ENCODE data around the gene EIF4G2. TPM values are rescaled to one million over a fixed set of nuclear protein-coding genes. Genes with fewer than 3 reads are reported as not detected.

EIF4G2 gene
- total RNA-seq, 1 experiment from 2014 or later: 571 TPM

DNA sequence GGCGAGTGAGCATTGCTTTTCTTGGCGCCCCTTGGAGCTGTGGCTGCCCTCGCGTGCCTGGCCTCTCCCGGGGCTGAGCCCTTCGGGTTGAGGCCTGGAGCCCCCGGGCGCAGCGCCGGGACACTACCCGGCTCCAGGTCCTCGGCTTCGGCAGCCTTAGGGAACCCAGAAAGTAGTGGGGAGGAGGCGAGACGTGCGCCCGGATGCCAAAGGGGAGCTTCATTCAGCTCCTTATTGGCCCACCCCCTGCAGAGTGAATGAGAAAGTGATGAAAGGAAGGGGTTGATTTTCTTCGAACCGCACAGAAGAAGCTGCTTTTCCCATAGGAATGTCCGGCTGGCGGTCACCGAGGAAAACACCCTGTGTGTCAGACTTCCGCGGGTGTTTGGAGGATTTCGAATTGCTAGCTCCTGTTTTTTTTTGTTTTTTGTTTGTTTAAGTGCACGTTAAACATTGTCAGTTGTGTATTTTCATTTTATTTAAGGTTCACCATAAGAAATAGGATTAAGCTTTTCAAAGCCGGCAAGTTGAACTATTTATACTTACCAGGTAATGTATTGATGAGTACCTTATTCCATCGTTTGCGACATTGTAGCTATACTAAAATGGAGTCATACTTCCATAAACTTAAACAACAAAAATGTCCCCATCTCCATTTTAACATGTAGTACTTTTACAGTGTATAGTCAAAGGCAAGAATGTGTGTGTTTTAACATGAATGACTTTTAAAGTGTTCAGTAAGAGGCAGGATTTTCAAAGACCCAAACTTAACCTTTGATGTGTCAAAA, 841 bp upstream of the EIF4G2 start:
- peak; percentile 28 for DNase-seq (ENCODE audit: extremely low read depth, low read depth)

DNA sequence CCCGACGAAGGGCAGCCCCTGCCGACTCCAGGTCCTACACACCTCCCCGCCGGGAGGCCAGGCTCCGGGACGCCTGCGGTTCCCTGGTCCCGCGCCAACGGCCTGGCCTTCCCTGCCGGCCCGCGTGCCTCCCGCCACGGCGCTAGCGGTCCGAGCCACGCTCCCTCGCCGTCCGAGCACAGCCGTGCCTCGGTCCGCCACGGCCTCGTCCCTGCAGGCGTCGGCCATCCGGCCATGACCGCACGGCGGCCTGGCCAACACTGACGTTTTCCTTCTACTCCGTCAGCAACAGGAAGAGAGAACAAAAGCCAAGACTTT, 532 bp downstream of the EIF4G2 start:
- DNase-seq (ENCODE audit: extremely low read depth, low read depth): no peak

DNA sequence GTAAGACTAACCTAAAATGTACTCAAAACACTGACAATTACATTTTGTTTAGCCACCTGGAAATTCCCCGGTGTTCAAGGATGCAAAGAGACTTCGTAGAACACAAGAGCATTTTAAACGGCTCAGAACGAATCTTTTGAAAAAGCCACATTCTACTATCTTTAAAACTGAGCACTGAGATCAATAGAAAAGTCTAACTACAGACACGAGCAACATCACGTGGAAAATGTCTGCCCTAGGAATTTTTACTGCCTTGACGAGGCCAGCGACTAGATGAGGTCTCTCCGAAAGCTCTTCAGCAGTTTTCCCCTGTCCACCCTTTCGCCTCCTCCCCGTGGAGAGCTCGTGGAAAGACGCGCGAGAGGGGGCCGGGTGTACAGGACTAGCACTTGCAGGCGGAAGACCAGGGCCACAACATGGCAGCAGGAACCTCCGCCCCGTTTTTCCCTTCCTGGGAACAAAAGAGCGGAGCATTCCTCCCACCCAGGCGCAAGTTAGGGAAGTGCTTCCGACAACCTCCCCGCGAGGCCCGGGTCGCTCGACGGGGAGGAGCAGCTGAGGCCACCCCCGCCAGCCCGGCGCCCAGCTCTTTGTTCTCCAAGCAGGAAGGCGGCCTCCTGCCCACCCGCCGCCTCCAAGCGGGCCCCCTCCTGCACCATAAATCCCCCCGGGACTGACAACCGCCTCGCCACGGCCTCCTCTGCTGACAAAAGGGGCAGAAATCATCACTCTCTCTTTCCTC, 1.1 kb downstream of the EIF4G2 start:
- no peak for DNase-seq (ENCODE audit: extremely low read depth, low read depth)

DNA sequence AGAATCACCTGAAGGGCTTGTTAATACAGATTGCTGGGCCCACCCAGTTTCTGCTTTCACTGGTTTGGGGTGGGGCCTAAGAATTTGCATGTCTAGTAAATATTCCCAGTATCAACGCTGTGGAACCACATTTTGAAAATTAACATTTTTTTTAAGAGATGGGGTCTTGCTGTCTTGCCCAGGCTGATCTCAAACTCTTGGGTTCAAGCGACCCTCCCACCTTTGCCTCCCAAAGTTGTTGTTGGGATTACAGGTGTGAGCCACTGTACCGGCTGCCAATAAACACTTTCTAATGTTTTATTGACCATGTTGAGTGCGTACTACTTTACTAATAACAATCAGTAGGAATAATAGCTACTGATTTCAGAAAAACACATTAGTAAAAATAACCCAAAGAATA, 2.5 kb downstream of the EIF4G2 start:
- DNase-seq (ENCODE audit: extremely low read depth, low read depth): no peak

DNA sequence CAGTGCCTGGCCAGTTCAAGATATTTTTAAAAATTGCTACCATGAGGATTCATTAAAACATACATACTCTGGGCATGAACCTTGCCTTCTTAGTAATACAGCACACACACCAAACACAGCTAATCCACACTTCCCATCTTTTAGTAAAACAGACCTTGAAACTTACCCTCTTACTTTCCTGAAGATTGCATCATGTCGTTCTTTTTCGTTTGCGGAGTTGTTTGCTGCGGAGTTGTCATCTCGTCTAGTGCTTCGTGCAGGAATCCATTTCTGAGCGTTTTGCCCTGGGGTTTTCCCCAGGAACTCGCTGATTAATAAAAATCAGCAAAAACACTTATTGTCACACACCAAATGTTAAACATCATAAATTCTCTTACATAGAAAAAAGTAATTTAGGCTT, 3.0 kb downstream of the EIF4G2 start:
- no peak for DNase-seq (ENCODE audit: extremely low read depth, low read depth)

DNA sequence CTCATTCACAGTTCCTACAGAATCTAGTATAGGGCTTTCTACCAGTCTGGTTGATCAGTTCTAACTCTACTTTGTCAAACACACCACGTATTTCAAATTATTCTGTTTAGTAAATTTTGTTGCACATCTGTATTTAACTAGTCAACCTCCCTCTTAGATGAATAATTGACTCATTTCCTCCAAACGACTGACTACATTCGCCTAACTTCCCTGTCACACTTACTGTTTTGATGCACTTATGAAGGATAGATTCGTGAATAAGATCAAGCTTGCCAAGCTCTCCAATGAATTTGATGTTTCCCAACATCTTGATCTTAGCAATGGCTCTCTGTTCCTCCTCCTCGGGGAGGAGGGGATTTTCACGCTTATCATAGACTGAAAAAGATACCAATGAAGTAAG, 5.0 kb downstream of the EIF4G2 start:
- no peak for DNase-seq (ENCODE audit: extremely low read depth, low read depth)

DNA sequence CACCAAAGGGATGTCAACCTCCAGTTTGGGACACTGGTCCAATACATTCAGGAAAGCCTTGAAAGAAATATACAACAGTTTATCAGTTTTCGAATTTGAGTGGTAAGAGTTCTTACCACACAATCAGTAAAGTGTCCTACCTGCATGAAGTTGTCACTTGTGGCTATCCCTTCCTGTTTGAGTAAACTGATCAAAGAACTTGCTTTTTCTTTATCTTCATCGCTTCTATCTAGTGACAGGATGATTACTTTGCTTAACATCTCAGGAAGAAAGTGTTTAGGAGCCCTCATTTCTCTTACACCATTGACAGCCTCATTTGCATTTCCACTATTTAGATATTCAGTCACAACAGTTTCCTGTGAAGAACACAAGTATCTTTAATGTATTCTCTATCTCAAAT, 8.4 kb downstream of the EIF4G2 start:
- DNase-seq (ENCODE audit: extremely low read depth, low read depth): no peak

DNA sequence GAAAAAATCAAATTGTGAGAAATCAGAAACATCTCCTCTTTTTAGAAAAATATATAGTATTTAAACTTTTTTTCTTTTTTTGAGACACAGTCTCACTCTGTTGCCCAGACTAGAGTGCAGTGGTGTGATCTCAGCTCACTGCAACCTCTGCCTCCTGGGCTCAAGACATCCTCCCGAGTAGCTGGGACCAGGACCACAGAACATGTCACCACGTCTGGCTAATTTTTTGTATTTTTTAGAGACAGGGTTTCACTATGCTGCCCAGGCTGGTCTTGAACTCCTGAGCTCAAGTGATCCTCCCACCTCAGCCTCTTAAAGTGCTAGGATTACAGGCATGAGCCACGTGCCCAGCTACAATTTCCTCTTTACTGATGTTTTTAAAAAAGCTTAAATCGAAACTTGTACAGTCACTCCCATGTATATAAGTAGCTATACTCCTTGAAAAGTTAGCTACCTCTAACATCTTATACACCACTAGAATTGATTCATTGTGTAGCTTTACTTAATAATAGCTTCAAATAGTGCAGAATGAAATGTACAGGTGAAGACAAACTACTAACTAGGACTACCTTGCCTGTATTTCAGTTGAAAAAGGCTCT, 10.3 kb downstream of the EIF4G2 start:
- no peak for DNase-seq (ENCODE audit: extremely low read depth, low read depth)

DNA sequence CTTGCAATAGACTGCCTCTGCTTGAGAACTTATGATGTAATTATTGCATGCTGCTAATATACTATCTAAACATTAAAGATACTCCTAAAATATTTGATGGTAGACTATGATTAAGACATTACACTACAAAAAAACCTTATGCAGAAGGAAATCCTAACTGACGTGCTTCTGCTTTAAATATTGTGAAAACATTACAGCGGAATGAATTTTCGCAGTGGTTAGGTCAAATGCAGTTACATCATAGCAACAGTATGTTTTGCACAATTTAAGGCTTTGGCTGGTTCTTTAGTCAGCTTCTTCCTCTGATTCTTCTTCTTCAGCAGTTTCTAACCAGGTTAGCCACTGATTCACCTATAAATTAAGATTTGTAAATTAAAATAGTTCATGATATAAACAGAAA, 11.2 kb downstream of the EIF4G2 start:
- DNase-seq (ENCODE audit: extremely low read depth, low read depth): no peak

DNA sequence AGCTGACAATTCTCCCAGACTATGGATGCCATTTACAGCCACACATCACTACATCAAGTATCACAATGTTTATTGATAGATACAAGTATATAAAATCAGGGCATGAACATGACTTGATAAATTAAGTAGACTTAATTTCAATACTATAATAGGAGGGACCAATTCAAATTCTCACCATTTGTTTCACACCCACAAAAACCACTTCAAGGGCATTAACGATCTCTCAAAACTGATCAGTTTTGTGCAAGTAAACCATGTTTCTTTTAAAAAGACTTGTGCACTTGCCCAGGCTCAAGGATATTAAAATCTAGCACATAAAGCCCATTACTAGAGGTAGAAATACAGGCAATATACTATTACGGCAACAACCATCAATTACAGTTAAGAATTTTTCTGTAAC, 11.7 kb downstream of the EIF4G2 start:
- no peak for DNase-seq (ENCODE audit: extremely low read depth, low read depth)

DNA sequence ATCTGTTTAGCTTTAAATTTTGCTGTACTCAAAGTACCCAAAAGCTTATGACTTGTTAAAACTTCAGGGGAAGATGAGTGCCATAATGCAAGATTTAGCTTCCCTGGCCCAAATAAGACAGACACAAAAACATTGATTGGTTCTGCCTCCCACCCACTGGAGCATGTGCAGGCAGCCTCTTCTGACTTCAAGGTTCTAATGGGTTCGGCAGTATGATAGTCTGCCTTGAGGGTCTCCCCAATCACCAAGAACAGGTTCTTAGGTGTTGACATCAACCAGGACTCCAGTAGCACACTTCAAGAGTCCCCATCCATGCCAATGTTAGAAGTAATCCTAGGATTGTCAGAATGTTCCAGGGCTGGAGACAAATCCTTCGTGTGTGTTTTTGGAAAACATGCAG, 12.5 kb downstream of the EIF4G2 start:
- DNase-seq (ENCODE audit: extremely low read depth, low read depth): no peak

DNA sequence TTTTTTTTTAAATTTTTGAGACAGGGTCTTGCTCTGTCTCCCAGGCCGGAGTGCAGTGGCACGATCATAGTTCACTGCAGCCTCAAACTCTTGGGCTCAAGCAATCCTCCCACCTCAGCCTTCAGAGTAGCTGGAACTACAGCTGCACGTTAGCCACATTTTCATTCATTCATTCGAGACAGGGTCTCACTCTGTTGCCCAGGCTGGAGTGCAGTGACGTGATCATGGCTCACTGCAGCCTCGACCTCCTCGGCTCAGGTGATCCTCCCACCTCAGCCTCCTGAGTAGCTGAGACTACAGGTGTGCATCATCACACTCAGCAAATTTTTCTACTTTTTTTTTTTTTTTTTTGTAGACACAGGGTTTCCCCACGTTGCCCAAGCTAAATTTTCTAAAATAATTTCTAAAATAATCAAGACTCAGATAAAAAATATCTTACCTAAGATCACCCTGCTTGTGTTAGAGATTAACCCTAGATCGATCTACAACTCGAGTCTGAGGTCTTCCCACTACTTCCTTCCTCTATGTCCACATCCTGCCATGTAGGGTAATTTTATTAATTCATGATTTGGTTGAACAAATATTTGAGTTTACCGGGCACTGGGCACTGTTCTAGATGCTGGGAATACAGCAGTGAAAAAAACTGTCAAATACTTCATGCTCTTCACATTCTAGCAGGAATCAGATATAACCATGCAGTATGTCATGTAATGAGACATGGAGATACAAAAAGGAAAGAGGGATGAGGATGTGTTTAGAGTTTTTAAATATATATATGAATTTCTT, 15.1 kb downstream of the EIF4G2 start:
- DNase-seq (ENCODE audit: extremely low read depth, low read depth): no peak

DNA sequence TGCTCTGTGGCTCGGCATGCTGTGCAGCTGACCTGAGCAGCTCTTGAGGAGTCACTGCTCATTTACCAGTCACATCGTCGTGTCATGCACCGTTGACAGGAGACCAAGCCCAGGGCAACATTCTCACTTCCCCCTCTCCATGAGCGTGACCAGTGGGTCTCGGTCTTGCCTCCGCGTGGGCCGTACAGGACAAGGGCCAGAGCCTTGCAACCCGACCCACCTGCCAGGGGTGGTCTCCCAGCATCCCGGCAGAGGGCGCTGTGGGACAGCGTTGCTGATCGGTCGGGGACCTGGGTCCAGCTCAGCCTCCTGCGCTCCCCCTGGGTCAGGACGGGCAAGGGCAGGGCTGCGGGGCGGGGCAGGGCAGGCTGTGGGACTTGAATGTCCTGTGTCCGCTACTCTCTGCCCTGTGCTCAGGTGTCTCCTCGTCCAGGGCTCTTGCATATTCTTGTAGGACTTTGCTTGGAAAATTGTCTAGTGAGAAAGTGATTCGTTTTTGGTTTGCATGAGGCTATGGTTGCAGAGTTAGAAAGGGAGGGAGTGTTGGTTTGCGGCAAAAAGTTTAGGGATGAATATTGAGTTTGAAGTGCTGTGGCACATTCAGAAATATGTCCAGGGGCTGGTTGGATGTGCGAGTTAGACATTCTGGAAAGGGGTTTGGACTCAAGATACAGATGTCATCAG, 16.2 kb downstream of the EIF4G2 start:
- peak; percentile 73 for DNase-seq (ENCODE audit: extremely low read depth, low read depth)

DNA sequence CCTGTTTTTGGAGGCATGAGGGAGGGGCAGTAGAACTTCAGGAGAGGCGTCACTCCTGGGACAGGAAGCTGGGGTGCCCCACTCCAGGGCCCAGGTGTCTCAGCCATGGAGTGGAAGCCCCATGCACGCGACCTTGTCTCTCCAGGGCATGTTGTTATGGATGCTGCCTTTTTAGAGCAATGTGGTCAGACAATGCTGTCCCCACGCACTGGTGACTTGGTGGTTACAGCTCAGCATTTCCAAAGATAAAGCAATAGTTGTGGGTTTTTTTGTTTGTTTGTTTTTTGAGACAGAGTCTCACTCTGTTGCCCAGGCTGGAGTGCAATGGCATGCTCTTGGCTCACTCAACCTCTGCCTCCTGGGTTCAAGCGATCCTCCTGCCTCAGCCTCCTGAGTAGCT, 22.3 kb downstream of the EIF4G2 start:
- no peak for DNase-seq (ENCODE audit: extremely low read depth, low read depth)

DNA sequence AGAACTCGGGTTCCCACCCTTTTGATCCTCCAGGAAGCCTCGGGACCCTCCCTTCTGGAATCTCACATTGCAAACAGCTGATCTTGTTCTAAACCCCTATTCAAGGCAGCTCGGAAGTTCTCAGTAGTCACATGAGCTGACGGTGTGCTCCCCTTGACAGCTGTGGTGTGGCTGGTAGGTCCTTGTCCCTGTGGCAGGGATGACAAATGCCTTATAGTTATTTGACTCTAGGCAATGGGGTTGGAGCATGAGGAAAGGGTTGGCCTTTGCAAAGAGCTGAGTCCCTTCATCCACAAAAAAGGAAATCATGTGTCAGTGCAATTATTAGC, 23.6 kb downstream of the EIF4G2 start:
- DNase-seq (ENCODE audit: extremely low read depth, low read depth): no peak

DNA sequence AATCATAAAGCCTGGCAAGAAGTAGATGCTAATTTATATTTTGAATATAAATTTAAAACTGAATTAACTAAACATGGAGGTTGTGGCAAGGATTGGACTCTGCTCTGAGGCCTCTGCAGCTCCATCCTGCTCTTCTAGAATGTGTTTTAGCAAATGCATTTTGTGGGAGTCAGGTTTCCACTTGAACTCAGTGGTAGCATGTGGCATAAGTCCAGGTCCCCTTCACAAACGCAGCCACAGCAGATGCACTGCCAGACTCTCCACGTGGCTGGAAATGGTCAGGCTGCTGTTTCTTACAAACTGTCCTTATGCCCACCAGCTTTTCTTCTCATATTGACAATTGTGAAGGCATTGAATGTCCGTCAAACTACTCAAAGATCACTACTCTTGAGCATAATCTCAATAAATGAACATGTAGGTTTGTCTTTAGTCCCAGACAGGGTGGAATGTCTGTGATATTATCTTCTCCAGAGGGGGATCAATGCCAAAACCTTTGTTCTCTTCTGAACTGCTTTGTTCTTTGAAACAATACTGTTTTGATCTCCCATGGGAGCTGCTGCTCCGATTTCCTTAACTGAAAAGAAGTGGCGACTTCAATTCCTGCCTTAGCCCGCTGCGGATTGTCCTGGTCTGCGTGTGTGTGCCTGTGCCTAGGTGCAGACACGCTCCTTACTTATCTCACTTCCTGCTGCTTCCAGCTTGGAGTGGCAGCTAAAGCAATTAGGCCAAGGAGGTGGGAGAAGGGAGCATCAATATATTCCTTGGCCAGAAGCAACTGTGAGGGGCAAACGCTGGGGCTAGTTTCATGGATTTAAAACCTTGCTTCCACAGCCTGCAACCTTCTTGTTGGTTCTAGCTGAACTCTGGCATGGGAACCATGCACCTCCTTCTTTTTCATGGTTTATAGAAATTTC, 24.2 kb downstream of the EIF4G2 start:
- no peak for DNase-seq (ENCODE audit: extremely low read depth, low read depth)

DNA sequence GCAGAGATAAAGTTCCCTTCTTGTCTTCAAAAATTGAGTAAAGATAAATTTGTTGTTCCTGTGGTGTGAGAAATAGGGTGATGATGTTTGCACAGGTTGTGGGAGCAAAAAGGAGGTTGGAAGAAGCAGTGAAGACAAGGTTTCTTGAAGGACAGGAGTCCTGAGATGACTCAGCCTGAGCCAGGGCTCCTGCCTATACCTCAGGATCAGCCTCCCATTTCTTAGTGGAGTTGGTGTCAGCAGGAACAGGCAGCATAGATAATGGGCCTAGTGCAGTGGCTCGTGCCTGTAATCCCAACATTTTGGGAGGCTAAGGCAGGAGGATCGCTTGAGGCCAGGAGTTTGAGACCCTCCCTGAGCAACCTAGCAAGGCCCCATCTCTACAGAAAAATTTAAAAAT, 28.7 kb downstream of the EIF4G2 start:
- DNase-seq (ENCODE audit: extremely low read depth, low read depth): no peak

DNA sequence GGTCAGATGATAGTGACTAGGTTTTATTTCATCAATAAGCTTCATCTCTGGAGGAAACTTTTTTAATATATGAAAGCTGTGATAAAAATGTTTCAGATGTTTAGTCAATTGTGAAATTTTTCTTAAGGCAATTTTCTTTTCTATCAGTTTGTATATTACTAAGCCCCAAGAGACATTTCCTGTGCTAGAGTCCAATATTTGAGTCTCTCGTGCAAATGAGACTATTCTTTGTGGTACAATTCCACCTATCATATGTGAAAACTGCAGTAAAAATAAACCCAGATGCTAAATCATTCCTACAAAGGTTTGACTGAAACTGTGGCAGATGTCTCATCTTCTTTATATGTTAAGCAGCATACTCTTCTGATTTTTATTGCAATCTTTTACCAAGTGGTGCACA, 29.6 kb downstream of the EIF4G2 start:
- DNase-seq (ENCODE audit: extremely low read depth, low read depth): no peak

DNA sequence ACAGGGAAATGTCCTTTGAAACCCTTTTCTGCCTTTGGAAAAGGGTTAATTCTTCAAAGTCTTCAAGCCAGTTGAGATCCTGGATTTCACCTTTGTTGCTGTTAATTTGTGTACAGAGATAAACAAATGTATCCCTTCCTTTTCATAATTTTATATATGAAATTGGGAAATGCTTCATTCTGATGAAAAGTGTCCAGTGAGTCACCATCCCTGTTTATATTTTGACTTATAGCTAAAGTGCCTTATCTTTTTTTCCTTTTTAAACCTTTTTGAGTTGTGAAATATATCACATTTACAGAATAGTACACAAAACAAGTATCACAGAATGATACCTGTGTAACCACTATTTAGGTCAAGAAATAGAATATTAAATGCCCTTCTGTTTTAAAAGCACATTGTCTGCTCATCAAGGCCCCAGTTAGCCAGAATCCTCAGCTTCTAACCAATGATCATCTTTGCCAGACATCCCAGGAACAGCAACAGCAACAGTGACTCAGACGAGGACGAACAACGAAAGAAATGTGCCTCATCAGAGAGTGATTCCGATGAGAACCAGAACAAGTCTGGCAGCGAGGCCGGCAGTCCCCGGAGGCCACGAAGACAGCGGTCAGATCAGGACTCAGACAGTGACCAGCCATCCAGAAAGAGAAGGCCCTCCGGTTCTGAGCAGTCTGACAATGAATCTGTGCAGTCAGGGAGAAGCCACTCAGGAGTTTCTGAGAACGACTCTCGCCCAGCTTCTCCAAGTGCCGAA, 30.3 kb downstream of the EIF4G2 start:
- no peak for DNase-seq (ENCODE audit: extremely low read depth, low read depth)

Data from NCI-H460 (cell line).